RCC 7860 (cell line): Measurements from ENCODE around the gene WDR93.

ENCODE experiments used
- DNase-seq: peaks from one replicate; pipeline ENCODE4 v3.0.0-alpha.2; 2015; ENCODE audit warnings: low spot score
- FAIRE-seq: peaks from 2 replicates; lab custom pipeline; 2012; peaks lifted over from hg19 to GRCh38; lab: Jason Lieb, UNC

Gene WDR93

GRCh38 chr15:89690276-89691218, at the start of gene WDR93, which contains the start of gene PEX11A:
WDR93 (plus strand) TSS chr15:89690811; CDS start chr15:89701747, 10,936 bp downstream.
PEX11A (minus strand) TSS chr15:89690754; CDS start chr15:89690632, 122 bp downstream.
- DNase-seq (peak; percentile 50), FAIRE-seq (no peak)

GRCh38 chr15:89641053-89641452, 49.6 kb upstream of the WDR93 start:
- DNase-seq (no peak), FAIRE-seq (no peak)

- no peak for FAIRE-seq
Measured at GRCh38 chr15:89642106-89642505, 48.5 kb upstream of the WDR93 start.

GRCh38 chr15:89645680-89646079, 44.9 kb upstream of the WDR93 start:
- FAIRE-seq (no peak), DNase-seq (no peak)

More at GRCh38 chr15:89642106-89642505, 48.5 kb upstream of the WDR93 start:
- DNase-seq = no peak

GRCh38 chr15:89646416-89647141, 44.0 kb upstream of the WDR93 start:
- no peak for FAIRE-seq
- DNase-seq = no peak

GRCh38 chr15:89647191-89647851, 43.3 kb upstream of the WDR93 start:
- FAIRE-seq = no peak
- peak; percentile 36 for DNase-seq

- no peak for FAIRE-seq
- no peak for DNase-seq
Measured at GRCh38 chr15:89648106-89649012, 42.3 kb upstream of the WDR93 start.

- DNase-seq (no peak), FAIRE-seq (no peak)
Measured at GRCh38 chr15:89649013-89649625, 41.5 kb upstream of the WDR93 start.

- no peak for DNase-seq
- no peak for FAIRE-seq
Measured at GRCh38 chr15:89649716-89650115, 40.9 kb upstream of the WDR93 start.

GRCh38 chr15:89652131-89652530, 38.5 kb upstream of the WDR93 start:
- FAIRE-seq (no peak), DNase-seq (no peak)

- DNase-seq = no peak
- no peak for FAIRE-seq
Measured at GRCh38 chr15:89652666-89653065, 37.9 kb upstream of the WDR93 start.

GRCh38 chr15:89653578-89653977, 37.0 kb upstream of the WDR93 start:
- DNase-seq (no peak), FAIRE-seq (no peak)

GRCh38 chr15:89654301-89654761, 36.3 kb upstream of the WDR93 start:
- peak; percentile 9 for DNase-seq
- FAIRE-seq = no peak

GRCh38 chr15:89654847-89655805, 35.5 kb upstream of the WDR93 start, which contains the start of gene KIF7:
KIF7 (minus strand) TSS chr15:89655467; CDS start chr15:89652930, 2,537 bp downstream.
- FAIRE-seq (no peak), DNase-seq (no peak)

GRCh38 chr15:89656116-89656815, 34.3 kb upstream of the WDR93 start:
- no peak for FAIRE-seq
- DNase-seq = peak; percentile 67

- no peak for FAIRE-seq
- DNase-seq = no peak
Measured at GRCh38 chr15:89657686-89658200, 32.9 kb upstream of the WDR93 start.

GRCh38 chr15:89659295-89659694, 31.3 kb upstream of the WDR93 start:
- DNase-seq (no peak), FAIRE-seq (no peak)
